Head of caudate nucleus (tissue), 42 donors: ENCODE results near the gene NUAK1.

Experiments
- DNase-seq, 42 donors: peaks; one replicate each; pipeline versions ENCODE4 v3.0.0 to v3.0.0-alpha.2; 2020 to 2021; ENCODE audit warnings: mixed read lengths in 7 of 42
- intact Hi-C: fragments of 100-400 bp; cut with DNase I; formaldehyde crosslinking; loops from one replicate; pipeline ENCODE4 v1.15.0; 2022

Gene NUAK1

DNA sequence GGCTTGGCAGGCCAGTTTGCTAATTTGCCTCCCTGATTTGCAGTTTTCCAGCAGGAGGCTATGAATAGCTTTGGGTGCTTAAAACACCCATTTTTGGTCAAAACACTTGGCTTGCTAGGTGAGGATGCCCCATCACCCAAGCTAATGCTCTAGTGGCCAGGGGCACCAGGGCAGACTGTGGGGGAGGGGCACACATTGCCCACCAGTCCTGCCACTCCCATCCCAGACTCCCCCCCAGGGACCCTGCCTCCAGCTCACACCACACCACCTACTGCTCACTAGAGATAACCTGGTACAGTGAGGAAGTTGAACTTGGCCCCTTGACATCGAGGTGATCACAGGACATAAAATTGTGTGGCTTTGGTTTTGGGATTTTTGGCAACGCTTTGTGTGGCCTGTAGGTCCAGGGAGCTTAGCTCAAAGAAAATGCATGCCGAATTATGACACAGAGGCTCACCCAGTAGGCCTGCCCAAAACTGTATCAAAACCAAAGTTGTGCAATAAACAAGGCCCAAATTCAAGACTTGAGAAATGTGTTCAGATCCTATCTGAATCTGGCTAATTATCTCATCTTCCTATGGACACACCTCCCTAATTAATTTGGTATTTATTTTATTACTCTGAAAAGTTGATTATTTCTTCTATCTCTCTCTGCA lies 4.3 kb downstream of the NUAK1 start:
- no peak for DNase-seq
- intact Hi-C loops: loop anchor here (10.0 kb wide), 1 partner anchor 710 kb away; no protein-coding TSS in a partner anchor

GRCh38 chr12:106133136-106134087 lies 5.3 kb downstream of the NUAK1 start:
- intact Hi-C loops: loop anchor here (10.0 kb wide), 1 partner anchor 709 kb away; no protein-coding TSS in a partner anchor
- no peak for DNase-seq

DNA sequence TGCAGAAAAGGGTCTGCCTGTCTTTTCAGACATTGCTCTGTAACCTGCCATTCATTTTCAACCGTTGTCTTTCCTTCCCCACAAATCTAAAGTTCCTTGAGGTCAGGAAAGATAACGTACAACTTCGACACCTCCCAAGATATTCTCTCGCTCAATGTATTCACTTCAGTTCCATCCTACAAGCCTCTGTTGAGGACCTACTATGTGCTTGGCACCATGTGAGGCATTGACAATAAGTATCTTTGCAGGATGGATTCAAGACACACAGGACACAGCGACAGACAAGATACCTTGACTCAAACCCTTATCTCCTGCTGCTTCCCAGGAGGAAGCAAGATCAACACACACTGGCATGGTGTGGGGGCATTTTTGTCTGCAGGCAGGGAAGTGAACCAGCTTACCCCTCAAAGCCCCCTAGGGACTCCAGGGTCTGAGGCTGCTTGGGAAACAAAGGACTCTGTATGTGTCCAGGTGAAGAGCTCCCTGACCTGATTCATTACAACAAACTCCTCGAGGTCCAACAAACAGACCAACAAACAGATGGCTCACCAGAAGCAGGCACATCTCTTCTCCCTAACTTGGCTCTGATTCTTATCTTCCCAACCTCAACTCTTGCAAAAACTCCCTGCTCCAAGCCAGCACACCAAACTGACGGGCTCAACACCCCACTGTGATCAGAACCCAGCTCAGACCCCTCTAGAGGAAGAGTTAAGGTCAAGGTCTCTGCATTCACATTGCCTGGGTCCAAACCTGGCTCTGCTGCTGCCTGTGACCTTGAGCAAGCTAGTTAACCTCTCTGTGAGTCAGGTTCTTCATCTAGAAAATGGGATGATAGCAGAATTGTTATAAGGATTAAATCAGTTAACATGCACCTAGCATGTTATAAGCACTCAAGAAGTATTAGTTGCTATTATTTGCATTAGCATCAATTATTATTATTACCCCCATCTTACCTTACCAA lies 6.3 kb downstream of the NUAK1 start:
- intact Hi-C loops: loop anchor here (10.0 kb wide), 1 partner anchor 708 kb away; no protein-coding TSS in a partner anchor

GRCh38 chr12:106131676-106132075 lies 7.1 kb downstream of the NUAK1 start:
- DNase-seq: no peak
- intact Hi-C loops: loop anchor here (10.0 kb wide), 1 partner anchor 707 kb away; no protein-coding TSS in a partner anchor

More for the DNA sequence above, 6.3 kb downstream of the NUAK1 start:
- no peak for DNase-seq

DNA sequence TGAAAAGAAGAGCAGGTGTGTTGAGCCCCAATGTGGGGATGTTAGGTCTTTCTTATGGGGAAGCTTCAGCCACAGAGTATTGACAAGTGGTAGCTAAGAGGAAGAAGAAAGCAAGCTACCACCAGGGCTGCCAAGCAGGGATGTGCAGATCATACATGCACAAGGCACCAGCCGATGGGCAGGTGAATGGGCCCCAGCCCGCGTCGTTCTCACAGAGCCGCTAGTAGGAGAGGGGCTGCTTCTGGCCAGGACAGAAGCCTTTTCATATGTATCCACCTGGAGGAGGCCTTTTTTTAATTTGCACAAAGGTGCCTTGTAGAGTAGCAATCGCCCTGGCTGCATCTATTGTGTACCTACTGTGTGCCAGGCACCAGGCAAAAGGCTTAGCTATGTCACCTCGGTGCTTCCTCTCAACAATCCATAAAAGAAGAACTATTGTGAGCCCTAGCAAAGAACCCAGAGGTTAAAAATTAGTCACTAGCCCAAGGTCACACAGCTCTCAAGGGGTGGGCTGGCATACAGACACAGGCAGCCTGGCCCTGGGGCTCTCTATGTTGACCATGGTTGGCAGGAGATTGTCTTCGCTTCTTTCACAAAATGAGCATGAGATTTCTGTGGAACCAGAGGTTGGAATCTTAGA lies 8.2 kb downstream of the NUAK1 start:
- DNase-seq: no peak
- intact Hi-C loops: loop anchor here (10.0 kb wide), 1 partner anchor 706 kb away; no protein-coding TSS in a partner anchor

DNA sequence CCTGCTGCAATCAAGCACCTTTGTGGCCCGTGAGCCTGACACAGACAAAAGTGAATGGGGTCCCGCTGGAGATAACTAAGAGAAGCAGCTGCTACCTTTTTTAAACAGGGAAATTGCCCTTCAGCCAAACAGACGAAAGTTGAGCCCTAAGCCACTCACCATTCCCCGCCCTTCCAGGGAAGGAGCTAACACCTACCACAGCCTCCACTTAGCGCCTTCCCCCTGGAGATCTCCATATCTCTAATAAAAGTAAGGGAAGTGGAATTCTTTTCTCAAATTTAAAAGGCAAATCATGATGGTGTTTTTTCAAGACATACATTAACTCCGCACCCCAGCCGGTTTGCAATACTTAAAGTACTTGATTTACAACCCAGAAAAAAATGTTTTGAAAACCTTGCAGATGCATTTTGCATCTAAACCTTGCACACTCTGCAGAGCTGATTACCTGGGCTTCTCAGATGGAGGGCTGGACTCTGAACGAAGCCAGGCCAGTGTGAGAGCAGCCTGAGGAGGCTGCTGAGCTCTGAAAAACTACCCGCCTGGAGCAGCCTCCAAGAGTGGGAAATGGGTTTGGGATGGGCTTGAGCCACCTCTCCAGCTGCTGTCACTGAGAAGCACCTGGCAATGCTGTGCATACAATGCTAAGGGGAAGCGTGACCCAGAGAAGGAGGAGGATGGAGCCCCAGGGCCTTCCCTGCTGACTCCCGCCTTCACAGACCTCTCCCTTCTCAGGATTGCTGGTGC lies 10.0 kb downstream of the NUAK1 start:
- intact Hi-C loops: no loop called here
- DNase-seq: no peak

- no peak for DNase-seq
Observed at GRCh38 chr12:106127338-106128126, 11.2 kb downstream of the NUAK1 start.

DNA sequence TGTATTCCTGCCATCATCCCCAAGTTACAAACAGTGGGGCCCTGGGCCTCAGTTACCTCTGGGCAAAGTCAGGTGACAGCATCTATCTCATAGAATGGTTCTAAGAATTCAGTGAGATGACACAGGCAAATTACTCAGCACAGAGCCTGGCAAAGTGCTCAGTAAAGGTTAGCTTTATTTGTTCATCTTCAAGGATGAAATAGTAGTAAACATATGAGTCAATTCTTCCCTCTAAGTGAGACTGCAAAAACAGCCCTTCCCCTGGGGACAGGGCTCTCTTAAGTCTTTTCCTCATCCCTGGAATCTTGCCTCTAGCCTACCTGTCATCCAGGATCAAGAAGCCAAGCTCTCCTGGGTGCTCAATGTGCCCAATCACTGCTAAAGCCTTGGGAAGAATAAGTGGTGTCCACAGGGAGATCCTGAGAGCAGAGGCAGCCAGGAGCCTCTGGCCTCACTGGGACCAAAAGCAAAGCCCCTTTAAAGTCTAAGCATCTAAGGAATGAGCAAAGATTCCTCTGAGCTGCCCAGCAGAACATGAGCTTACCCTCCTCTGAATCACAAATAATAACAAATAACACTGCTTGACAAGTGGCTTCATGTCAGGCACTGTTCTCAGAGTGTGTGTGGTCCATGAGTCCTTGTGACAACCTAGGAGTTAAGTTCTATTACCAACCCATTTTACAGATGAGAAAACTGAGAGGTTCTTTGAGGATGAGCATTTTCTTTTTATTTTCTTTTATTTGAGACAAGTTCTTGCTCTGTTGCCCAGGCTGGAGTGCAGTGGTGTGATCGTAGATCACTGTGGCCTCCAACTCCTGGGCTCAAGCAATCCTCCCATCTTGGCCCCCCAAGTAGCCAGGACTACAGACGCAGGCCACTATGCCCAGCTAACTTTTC lies 12.1 kb downstream of the NUAK1 start:
- no peak for DNase-seq
- intact Hi-C loops: no loop called here

More at GRCh38 chr12:106127338-106128126, 11.2 kb downstream of the NUAK1 start:
- intact Hi-C loops: no loop called here

GRCh38 chr12:106125351-106126095 lies 13.2 kb downstream of the NUAK1 start:
- intact Hi-C loops: no loop called here
- DNase-seq: no peak

- intact Hi-C loops: no loop called here
- no peak for DNase-seq
Observed at GRCh38 chr12:106123551-106124081, 15.1 kb downstream of the NUAK1 start.

DNA sequence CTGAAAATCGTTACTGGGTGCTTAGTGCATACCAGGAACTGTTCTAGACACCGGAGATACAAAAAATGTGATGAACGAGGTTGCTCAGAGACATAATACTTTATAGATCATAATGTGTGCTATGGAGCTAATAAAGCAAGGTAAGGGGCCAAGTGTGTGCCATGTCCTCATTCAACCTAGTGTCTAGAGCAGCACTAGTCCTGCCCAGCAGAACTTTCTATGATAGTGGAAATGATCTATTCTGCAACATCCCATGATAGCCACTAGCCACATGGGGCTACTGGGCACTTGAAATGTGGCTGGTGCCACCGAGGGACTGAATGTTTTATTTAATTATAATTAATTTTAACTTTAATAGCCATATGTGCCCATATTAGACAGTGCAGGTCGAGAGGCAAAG lies 15.6 kb downstream of the NUAK1 start:
- intact Hi-C loops: no loop called here

GRCh38 chr12:106122004-106122403 lies 16.8 kb downstream of the NUAK1 start:
- no peak for DNase-seq
- intact Hi-C loops: no loop called here

More for the DNA sequence above, 15.6 kb downstream of the NUAK1 start:
- no peak for DNase-seq

- intact Hi-C loops: no loop called here
Observed at GRCh38 chr12:106120519-106121105, 18.1 kb downstream of the NUAK1 start.

GRCh38 chr12:106119301-106119700 lies 19.5 kb downstream of the NUAK1 start:
- intact Hi-C loops: no loop called here
- DNase-seq: no peak

More at GRCh38 chr12:106120519-106121105, 18.1 kb downstream of the NUAK1 start:
- no peak for DNase-seq
